ENCODE data around the gene CES4A.

DNA sequence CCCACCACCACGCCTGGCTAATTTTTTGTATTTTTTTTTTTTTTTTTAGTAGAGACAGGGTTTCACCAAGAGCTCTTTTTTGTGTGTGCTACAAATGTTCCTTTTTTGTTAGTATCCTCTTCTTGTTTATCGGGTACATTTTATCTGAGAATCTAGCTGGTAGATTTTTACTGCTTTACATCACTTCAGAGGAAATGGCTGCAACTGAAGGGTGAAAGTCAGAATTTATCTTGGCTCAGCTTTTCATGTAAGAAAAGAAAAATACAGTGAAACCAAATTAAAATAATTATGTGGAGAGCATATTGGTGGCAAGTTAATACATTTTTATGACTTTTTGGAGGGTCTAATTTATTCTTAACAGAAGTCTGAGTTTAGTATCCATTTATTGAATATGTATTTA is 66.5 kb downstream of the CES4A start:
- TF ChIP-seq, protein P1, sequence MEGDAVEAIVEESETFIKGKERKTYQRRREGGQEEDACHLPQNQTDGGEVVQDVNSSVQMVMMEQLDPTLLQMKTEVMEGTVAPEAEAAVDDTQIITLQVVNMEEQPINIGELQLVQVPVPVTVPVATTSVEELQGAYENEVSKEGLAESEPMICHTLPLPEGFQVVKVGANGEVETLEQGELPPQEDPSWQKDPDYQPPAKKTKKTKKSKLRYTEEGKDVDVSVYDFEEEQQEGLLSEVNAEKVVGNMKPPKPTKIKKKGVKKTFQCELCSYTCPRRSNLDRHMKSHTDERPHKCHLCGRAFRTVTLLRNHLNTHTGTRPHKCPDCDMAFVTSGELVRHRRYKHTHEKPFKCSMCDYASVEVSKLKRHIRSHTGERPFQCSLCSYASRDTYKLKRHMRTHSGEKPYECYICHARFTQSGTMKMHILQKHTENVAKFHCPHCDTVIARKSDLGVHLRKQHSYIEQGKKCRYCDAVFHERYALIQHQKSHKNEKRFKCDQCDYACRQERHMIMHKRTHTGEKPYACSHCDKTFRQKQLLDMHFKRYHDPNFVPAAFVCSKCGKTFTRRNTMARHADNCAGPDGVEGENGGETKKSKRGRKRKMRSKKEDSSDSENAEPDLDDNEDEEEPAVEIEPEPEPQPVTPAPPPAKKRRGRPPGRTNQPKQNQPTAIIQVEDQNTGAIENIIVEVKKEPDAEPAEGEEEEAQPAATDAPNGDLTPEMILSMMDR (optimal IDR thresholded peaks at IDR 0.05 in 1 of 3, IDR thresholded peaks at IDR 0.05 in 1 of 3, conservative IDR thresholded peaks at IDR 0.05 in 1 of 3; ENCODE audit: extremely low read depth in 1 of 3, insufficient read depth in 2 of 3, low read length in 3 of 3) = no peak
- no peak for TF ChIP-seq EZH2 (IDR thresholded peaks at IDR 0.05; ENCODE audit: low read length)
